SU-DHL-6 (cell line): ENCODE measurements around the gene FTL.

Experiments
- EZH2phosphoT487 ChIP-seq: fragments of 200-600 bp; sonication (generic), shearing (Covaris generic); conservative IDR thresholded peaks from 2 replicates; pipeline ENCODE4 v1.6.1; 2018; ENCODE audit warnings: mild to moderate bottlenecking, antibody characterized with exemption, low read length, moderate library complexity, mixed read lengths
- TF ChIP-seq, protein P1 (sequence below): fragments of 200-600 bp; sonication (generic); IDR thresholded peaks from one replicate; pipeline ENCODE4 v1.5.1; 2017; ENCODE audit warnings: antibody characterized with exemption, mild to moderate bottlenecking, low read length, moderate library complexity; ENCODE audit not compliant: insufficient read depth, poor library complexity, severe bottlenecking

DNA sequence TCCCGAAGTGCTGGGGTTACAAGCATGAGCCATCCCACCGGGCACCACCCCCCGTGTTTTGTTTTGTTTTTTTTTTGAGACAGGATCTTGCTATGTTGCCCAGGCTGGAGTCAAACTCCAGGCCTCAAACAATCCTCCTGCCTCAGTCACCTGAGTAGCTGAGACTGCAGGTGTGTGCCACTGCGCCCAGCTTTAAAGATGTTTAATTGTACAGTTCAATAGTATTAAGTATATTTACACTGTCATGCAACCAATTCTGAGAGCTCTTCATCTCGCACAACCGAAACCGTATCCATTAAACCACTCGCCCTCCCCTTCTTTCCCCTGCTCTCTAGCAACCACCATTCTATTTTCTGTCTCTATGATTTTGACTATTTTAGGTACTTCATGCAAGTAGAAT is 49.4 kb upstream of the FTL start:
- TF ChIP-seq, protein P1, sequence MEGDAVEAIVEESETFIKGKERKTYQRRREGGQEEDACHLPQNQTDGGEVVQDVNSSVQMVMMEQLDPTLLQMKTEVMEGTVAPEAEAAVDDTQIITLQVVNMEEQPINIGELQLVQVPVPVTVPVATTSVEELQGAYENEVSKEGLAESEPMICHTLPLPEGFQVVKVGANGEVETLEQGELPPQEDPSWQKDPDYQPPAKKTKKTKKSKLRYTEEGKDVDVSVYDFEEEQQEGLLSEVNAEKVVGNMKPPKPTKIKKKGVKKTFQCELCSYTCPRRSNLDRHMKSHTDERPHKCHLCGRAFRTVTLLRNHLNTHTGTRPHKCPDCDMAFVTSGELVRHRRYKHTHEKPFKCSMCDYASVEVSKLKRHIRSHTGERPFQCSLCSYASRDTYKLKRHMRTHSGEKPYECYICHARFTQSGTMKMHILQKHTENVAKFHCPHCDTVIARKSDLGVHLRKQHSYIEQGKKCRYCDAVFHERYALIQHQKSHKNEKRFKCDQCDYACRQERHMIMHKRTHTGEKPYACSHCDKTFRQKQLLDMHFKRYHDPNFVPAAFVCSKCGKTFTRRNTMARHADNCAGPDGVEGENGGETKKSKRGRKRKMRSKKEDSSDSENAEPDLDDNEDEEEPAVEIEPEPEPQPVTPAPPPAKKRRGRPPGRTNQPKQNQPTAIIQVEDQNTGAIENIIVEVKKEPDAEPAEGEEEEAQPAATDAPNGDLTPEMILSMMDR = no peak
- TF ChIP-seq EZH2phosphoT487 = no peak
